Endodermal cell (in vitro differentiated cells): ENCODE data around the gene RXRA. TPM values are rescaled to one million over a fixed set of nuclear protein-coding genes. Genes with fewer than 3 reads are reported as not detected.

Experiments used
- DNase-seq: peaks from one replicate; pipeline ENCODE4 v3.0.0-alpha.2; 2017
- H3K27ac ChIP-seq: 2 replicates; pipeline ENCODE4 v1.5.1; 2013; ENCODE audit warnings: mild to moderate bottlenecking, low read depth, low read length, moderate library complexity
- H3K27me3 ChIP-seq: 2 replicates; pipeline ENCODE4 v1.6.1; 2013; ENCODE audit warnings: mild to moderate bottlenecking, low read length, moderate library complexity; ENCODE audit not compliant: insufficient read depth, control insufficient read depth, poor library complexity, severe bottlenecking
- H3K36me3 ChIP-seq: 2 replicates; pipeline ENCODE4 v1.7.0; 2013; ENCODE audit warnings: mild to moderate bottlenecking, low read length, moderate library complexity; ENCODE audit not compliant: control insufficient read depth, insufficient read depth
- H3K4me1 ChIP-seq: one replicate; pipeline ENCODE4 v1.7.0; 2013; ENCODE audit warnings: low read length; ENCODE audit not compliant: control insufficient read depth, insufficient read depth
- H3K4me3 ChIP-seq: 2 replicates; pipeline ENCODE4 v1.5.1; 2013; ENCODE audit warnings: mild to moderate bottlenecking, low read length, moderate library complexity
- H3K9ac ChIP-seq: 2 replicates; pipeline ENCODE4 v1.6.1; 2013; ENCODE audit warnings: mild to moderate bottlenecking, low read length, moderate library complexity; ENCODE audit not compliant: poor library complexity, severe bottlenecking; ENCODE audit errors: extremely low read depth
- H3K9me3 ChIP-seq: 2 replicates; pipeline ENCODE4 v1.6.1; 2013; ENCODE audit warnings: mild to moderate bottlenecking, low read length, moderate library complexity; ENCODE audit not compliant: control insufficient read depth
- H3K27ac Mint-ChIP-seq: 2 replicates; pipeline ENCODE4 v1.8.0; 2020; ENCODE audit warnings: mixed read lengths
- H3K27me3 Mint-ChIP-seq: 2 replicates; pipeline ENCODE4 v1.8.0; 2021; ENCODE audit warnings: mild to moderate bottlenecking, mixed read lengths; ENCODE audit not compliant: insufficient read depth
- H3K36me3 Mint-ChIP-seq: 2 replicates; pipeline ENCODE4 v1.8.0; 2020; ENCODE audit warnings: low read depth, mixed read lengths
- H3K4me1 Mint-ChIP-seq: 2 replicates; pipeline ENCODE4 v1.8.0; 2020; ENCODE audit warnings: mixed read lengths
- H3K4me3 Mint-ChIP-seq: 2 replicates; pipeline ENCODE4 v1.8.0; 2020; ENCODE audit warnings: mild to moderate bottlenecking, moderate library complexity, mixed read lengths
- H3K9me3 Mint-ChIP-seq: 2 replicates; pipeline ENCODE4 v1.8.0; 2020; ENCODE audit warnings: mild to moderate bottlenecking, mixed read lengths
- WGBS, 2 experiments: methylation state at CpG; one replicate each; pipeline versions ENCODE4 v1.1.5 to v1.1.7; 2013; ENCODE audit warnings: missing lambda C conversion rate in 2 of 2, mixed read lengths in 1 of 2; ENCODE audit not compliant: insufficient coverage in 1 of 2, insufficient read length in 1 of 2; 5-methylcytosine and 5-hydroxymethylcytosine counted together
- total RNA-seq, 2 donors: library from RNA; stranded (reverse); fragmentation: NEBNext Ultra II Directional in 1 of 2; extraction: Animal tissue kit (Norgen Biotek cat#: 25700) in 1 of 2; gene quantifications; 2 replicates in 1 of 2; 3 replicates in 1 of 2; pipeline ENCODE4 v1.2.1, GENCODE V29; 2021
- TF ChIP-seq, protein P1 (sequence below): fragments of 200-600 bp; sonication (generic); conservative IDR thresholded peaks from 2 replicates; pipeline ENCODE4 v1.5.0; 2021; ENCODE audit warnings: antibody characterized with exemption, mild to moderate bottlenecking

RXRA gene
- total RNA-seq, 2 donors from 2014 or later, result 58.3 to 70.6 TPM

DNA sequence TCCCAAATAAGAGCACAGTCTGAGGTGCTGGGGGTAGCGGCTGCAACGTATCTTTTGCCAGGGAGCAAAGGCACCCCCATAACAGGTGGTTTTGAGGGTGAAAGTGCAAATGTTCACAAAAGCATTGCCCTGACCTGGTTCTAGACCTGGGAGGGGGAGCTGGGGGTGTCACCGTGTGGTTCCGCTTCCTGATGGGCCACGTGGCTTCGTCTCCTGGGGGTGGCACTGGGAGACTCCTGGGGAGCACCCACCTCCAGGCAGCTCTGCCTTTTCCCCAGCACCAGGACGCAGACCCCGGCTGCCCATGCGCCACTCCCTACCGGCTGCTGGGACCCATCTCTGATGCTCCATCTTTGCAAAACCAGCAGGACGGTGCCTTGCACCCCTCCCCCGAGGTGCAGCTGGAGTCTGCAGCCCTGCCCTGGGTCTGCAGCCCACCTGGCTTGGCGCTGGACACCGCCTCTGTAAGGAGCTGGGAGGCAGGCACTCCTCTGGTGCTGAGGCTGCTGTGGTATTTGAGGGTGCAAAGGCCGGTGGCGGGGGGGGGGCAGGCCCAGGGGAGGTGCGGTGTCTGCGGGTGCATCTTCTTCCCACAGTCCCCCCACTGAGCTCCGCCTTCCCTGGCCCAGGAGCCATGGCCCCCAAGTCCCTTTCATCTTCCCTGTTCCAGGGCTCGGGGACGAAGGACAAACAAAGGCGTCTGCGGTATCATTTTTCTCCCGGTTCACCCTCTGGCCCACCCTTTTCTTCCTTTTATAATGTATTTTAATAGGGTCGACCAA is 29.8 kb upstream of the RXRA start:
- 88 to 91% methylated on average over 16 to 25 of the region's 25 CpGs for WGBS, 2 experiments
- no peaks in the 10 kb centered on the region for H3K9me3 ChIP-seq
- H3K4me1 Mint-ChIP-seq, result peaks cover 17% of the 10 kb centered on the region
- H3K27ac Mint-ChIP-seq, result no peak overlapping the region
- H3K27ac ChIP-seq, result peak overlapping the region; percentile 32
- DNase-seq, result no peak
- H3K27me3 ChIP-seq, result no peaks in the 10 kb centered on the region
- H3K9me3 Mint-ChIP-seq, result no peaks in the 10 kb centered on the region
- no peaks in the 10 kb centered on the region for H3K36me3 ChIP-seq
- no peak overlapping the region for H3K4me3 Mint-ChIP-seq
- no peaks in the 10 kb centered on the region for H3K27me3 Mint-ChIP-seq
- no peaks in the 10 kb centered on the region for H3K36me3 Mint-ChIP-seq
- TF ChIP-seq, protein P1, sequence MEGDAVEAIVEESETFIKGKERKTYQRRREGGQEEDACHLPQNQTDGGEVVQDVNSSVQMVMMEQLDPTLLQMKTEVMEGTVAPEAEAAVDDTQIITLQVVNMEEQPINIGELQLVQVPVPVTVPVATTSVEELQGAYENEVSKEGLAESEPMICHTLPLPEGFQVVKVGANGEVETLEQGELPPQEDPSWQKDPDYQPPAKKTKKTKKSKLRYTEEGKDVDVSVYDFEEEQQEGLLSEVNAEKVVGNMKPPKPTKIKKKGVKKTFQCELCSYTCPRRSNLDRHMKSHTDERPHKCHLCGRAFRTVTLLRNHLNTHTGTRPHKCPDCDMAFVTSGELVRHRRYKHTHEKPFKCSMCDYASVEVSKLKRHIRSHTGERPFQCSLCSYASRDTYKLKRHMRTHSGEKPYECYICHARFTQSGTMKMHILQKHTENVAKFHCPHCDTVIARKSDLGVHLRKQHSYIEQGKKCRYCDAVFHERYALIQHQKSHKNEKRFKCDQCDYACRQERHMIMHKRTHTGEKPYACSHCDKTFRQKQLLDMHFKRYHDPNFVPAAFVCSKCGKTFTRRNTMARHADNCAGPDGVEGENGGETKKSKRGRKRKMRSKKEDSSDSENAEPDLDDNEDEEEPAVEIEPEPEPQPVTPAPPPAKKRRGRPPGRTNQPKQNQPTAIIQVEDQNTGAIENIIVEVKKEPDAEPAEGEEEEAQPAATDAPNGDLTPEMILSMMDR, result no peak
- no peak overlapping the region for H3K4me3 ChIP-seq
- no peak overlapping the region for H3K9ac ChIP-seq
- peaks cover 23% of the 10 kb centered on the region for H3K4me1 ChIP-seq

DNA sequence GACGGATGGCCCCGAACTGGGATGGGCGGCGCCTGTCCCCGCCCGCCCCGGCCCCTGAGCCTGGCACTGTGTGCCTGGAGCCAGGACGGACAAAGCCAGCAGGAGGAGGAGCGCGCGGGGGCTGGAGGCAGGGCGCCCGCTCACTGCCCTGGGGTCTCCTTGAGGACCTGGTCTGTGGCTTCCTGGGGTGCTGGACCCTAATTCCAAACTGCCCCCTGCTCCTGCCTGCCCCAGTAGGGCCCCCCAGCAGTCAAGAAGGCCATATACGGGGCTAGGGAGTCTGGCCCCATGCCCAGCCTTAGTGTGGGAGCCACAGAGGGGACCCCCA is 29.2 kb upstream of the RXRA start:
- H3K4me3 ChIP-seq, result no peak overlapping the region
- no peak overlapping the region for H3K27ac Mint-ChIP-seq
- TF ChIP-seq, protein P1, result no peak
- no peaks in the 10 kb centered on the region for H3K9me3 Mint-ChIP-seq
- DNase-seq, result no peak
- WGBS, 2 experiments, result 94% methylated on average over 14 of the region's 14 CpGs; no CpG with 5 or more reads in 1 of the 2 experiments
- no peaks in the 10 kb centered on the region for H3K36me3 ChIP-seq
- H3K9me3 ChIP-seq, result no peaks in the 10 kb centered on the region
- H3K4me1 ChIP-seq, result peaks cover 23% of the 10 kb centered on the region
- H3K36me3 Mint-ChIP-seq, result no peaks in the 10 kb centered on the region
- no peaks in the 10 kb centered on the region for H3K27me3 ChIP-seq
- no peak overlapping the region for H3K4me3 Mint-ChIP-seq
- H3K27me3 Mint-ChIP-seq, result no peaks in the 10 kb centered on the region
- H3K9ac ChIP-seq, result no peak overlapping the region
- peaks cover 21% of the 10 kb centered on the region for H3K4me1 Mint-ChIP-seq
- no peak overlapping the region for H3K27ac ChIP-seq

DNA sequence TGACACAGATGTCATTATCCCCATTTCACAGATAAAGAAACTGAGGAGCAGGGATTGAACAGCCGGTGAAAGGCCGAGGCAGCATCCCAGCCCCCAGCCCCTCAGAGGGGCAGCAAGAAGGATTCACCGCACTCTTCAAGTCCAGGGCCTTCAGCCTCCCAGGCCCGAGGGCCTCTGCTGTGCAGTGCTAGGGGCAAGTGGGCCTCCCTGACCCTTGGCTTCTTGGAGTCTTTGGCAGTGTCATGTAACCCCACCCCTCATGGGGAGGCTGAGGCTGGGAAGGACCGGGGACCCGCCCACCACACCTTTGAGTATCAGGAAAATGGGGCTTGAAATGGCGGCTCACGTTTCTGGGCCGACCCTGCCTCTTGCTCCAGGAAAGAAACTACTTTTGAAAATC is 28.7 kb upstream of the RXRA start:
- Histone ChIP-seq H3K27me3 (no peaks in the 10 kb centered on the region), H3K4me3 (no peak overlapping the region), H3K36me3 (no peaks in the 10 kb centered on the region), H3K9me3 (no peaks in the 10 kb centered on the region), H3K27ac (no peak overlapping the region), H3K4me1 (peaks cover 23% of the 10 kb centered on the region), H3K9ac (no peak overlapping the region)
- H3K9me3 Mint-ChIP-seq, result no peaks in the 10 kb centered on the region
- H3K27ac Mint-ChIP-seq, result no peak overlapping the region
- H3K4me3 Mint-ChIP-seq, result no peak overlapping the region
- 93 to 94% methylated on average over 7 to 9 of the region's 9 CpGs for WGBS, 2 experiments
- no peaks in the 10 kb centered on the region for H3K36me3 Mint-ChIP-seq
- H3K27me3 Mint-ChIP-seq, result no peaks in the 10 kb centered on the region
- TF ChIP-seq, protein P1, result no peak
- peaks cover 21% of the 10 kb centered on the region for H3K4me1 Mint-ChIP-seq
- no peak for DNase-seq
